GM12878 (cell line): Measurements from ENCODE around the gene CD248. TPM values are rescaled to one million over a fixed set of nuclear protein-coding genes. Genes with fewer than 3 reads are reported as not detected.

Experiments used
- CEBPB ChIP-seq, 2 experiments: fragments of 150-350 bp in 1 of 2; IDR thresholded peaks; 2 replicates each; pipeline ENCODE4 v1.6.1; 2012 to 2014; ENCODE audit warnings: low read depth in 2 of 2, low read length in 2 of 2, borderline replicate concordance in 1 of 2, inconsistent platforms in 1 of 2
- CREB1 ChIP-seq: IDR thresholded peaks from 2 replicates; pipeline ENCODE4 v1.6.1; 2012; ENCODE audit warnings: low read depth, mild to moderate bottlenecking, inconsistent platforms
- CUX1 ChIP-seq: IDR thresholded peaks from 2 replicates; pipeline ENCODE4 v1.6.1; 2012; ENCODE audit warnings: improper control_type of control experiment, low read depth, low read length; ENCODE audit not compliant: insufficient replicate concordance
- KLF5 ChIP-seq: fragments of 450-650 bp; IDR thresholded peaks from 2 replicates; pipeline ENCODE4 v1.6.1; 2014; ENCODE audit warnings: mild to moderate bottlenecking; ENCODE audit not compliant: partially characterized antibody
- NFYB ChIP-seq: IDR thresholded peaks from 2 replicates; pipeline ENCODE4 v1.6.1; 2011; ENCODE audit warnings: low read depth, mild to moderate bottlenecking, low read length, improper control_type of control experiment, moderate library complexity; ENCODE audit not compliant: insufficient read depth
- NRF1 ChIP-seq: conservative IDR thresholded peaks from 2 replicates; pipeline ENCODE4 v1.6.1; 2011; ENCODE audit warnings: mild to moderate bottlenecking, low read depth, low read length, improper control_type of control experiment
- PML ChIP-seq: IDR thresholded peaks from 2 replicates; pipeline ENCODE4 v1.6.1; 2012; ENCODE audit warnings: low read length, inconsistent platforms
- POLR2A ChIP-seq: IDR thresholded peaks from 2 replicates; pipeline ENCODE4 v1.6.1; 2011; ENCODE audit warnings: low read depth, mild to moderate bottlenecking, low read length
- RAD21 ChIP-seq: IDR thresholded peaks from 2 replicates; pipeline ENCODE4 v1.6.1; 2011; ENCODE audit warnings: mild to moderate bottlenecking, low read depth, low read length, moderate library complexity; ENCODE audit not compliant: insufficient read depth
- REST ChIP-seq: IDR thresholded peaks from 2 replicates; pipeline ENCODE4 v1.6.1; 2012; ENCODE audit warnings: mild to moderate bottlenecking, low read depth, low read length
- SREBF2 ChIP-seq: IDR thresholded peaks from 2 replicates; pipeline ENCODE4 v1.6.1; 2012; ENCODE audit warnings: mild to moderate bottlenecking, low read length
- STAT3 ChIP-seq: IDR thresholded peaks from 2 replicates; pipeline ENCODE4 v1.6.1; 2011; ENCODE audit warnings: low read depth, low read length, improper control_type of control experiment
- TARDBP ChIP-seq: IDR thresholded peaks from 2 replicates; pipeline ENCODE4 v1.6.1; 2016; ENCODE audit warnings: borderline replicate concordance
- TBL1XR1 ChIP-seq: IDR thresholded peaks from 2 replicates; pipeline ENCODE4 v1.6.1; 2012; ENCODE audit warnings: low read depth, low read length, improper control_type of control experiment
- TCF7 ChIP-seq: IDR thresholded peaks from 2 replicates; pipeline ENCODE4 v1.6.1; 2014; ENCODE audit warnings: antibody characterized with exemption, borderline replicate concordance
- ZNF207 ChIP-seq: fragments of 450-650 bp; IDR thresholded peaks from 2 replicates; pipeline ENCODE4 v1.6.1; 2014; ENCODE audit warnings: antibody characterized with exemption, mild to moderate bottlenecking, borderline replicate concordance
- ZNF217 ChIP-seq: fragments of 450-650 bp; IDR thresholded peaks from 2 replicates; pipeline ENCODE4 v1.6.1; 2017; ENCODE audit warnings: antibody characterized with exemption, mild to moderate bottlenecking
- polyA plus RNA-seq, 11 experiments: library from polyadenylated mRNA; depleted of rRNA in 4 of 11; unstranded in 6 of 11; stranded (reverse) in 5 of 11; fragments of >200 nt; fragmentation: Nextera tagmentation in 4 of 11; fragmentation: Illumina TruSeq in 1 of 11; extraction: Ambion mirVana in 4 of 11; extraction: Trizol in 1 of 11; gene quantifications; 1 replicate in 1 of 11; 2 replicates in 10 of 11; pipeline versions ENCODE4 v1.2.1 to v1.2.3, GENCODE V29; 2011 to 2016; ENCODE audit warnings: inconsistent platforms in 2 of 11, missing spikeins in 2 of 11, low read depth in 1 of 11
- total RNA-seq, 4 experiments: library from RNA; depleted of rRNA in 3 of 4; stranded (reverse); fragments of >200 nt in 3 of 4; fragmentation: Illumina TruSeq in 1 of 4; extraction: Trizol in 1 of 4; gene quantifications; 2 replicates each; pipeline versions ENCODE4 v1.2.1 to v1.2.3, GENCODE V29; 2013 to 2021
- TF ChIP-seq, protein P1 (sequence below): fragments of 450-650 bp; IDR thresholded peaks from 2 replicates; pipeline ENCODE4 v1.6.1; 2017; ENCODE audit warnings: mild to moderate bottlenecking, moderate library complexity

Gene CD248
- total and polyA plus RNA-seq, 10 of the 15 experiments (the other 5 are each of a cell fraction or from before 2014, with no cell fraction given) = 0.10 to 0.21 (median 0.20) TPM; not detected in 7

DNA sequence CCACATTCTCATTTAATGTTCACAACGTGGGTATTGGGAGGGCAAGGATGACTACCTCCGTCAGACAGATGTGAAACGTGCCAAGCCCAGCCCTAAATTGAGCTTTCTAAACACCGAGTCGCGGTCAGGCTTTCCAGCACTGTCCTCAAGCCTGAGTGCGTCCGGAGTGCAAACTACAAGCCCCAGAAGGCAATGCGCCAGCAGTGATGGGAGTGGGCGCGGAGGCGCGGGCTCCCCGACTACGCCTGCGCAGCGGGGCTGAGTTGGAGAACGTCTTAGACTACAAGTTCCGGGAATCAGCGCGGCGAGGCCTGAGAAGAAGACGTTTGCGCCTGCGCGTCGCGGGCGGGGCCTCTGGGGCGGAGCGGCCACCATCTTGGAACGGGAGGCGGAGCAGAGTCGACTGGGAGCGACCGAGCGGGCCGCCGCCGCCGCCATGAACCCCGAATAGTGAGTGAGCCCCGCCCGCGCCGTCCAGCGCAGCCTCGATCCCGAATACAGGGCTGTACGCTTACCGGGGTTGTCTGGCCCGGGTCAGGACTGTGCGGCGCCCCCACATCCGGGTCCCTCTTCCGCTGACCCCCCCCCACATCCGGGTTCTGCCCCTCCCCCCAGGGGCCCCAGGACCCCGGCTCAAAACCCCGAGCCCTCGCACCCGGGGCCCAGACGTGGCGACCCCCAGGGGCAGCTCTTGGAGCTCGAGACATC is 48.4 kb downstream of the CD248 start, which contains the start of gene RAB1B (continued):
- TF ChIP-seq CUX1 (no peak), TCF7 (no peak), CEBPB (IDR thresholded peaks at IDR 0.05; ENCODE audit: borderline replicate concordance in 1 of 2, low read depth in 2 of 2, low read length in 2 of 2) (no peak), NFYB (no peak), ZNF217 (no peak), RAD21 (no peak), TARDBP (no peak; the same call in none of the 2 replicates), KLF5 (no peak), STAT3 (no peak), ZNF207 (no peak), REST (no peak), PML (0 out of 2 replicates have a peak, but pooled peaks have one; percentile 22), TBL1XR1 (peak; percentile 64; the same call in 1 of the 2 replicates), SREBF2 (no peak), POLR2A (peak; percentile 75), NRF1 (peak; percentile 96), CREB1 (peak; percentile 76)
- TF ChIP-seq, protein P1, sequence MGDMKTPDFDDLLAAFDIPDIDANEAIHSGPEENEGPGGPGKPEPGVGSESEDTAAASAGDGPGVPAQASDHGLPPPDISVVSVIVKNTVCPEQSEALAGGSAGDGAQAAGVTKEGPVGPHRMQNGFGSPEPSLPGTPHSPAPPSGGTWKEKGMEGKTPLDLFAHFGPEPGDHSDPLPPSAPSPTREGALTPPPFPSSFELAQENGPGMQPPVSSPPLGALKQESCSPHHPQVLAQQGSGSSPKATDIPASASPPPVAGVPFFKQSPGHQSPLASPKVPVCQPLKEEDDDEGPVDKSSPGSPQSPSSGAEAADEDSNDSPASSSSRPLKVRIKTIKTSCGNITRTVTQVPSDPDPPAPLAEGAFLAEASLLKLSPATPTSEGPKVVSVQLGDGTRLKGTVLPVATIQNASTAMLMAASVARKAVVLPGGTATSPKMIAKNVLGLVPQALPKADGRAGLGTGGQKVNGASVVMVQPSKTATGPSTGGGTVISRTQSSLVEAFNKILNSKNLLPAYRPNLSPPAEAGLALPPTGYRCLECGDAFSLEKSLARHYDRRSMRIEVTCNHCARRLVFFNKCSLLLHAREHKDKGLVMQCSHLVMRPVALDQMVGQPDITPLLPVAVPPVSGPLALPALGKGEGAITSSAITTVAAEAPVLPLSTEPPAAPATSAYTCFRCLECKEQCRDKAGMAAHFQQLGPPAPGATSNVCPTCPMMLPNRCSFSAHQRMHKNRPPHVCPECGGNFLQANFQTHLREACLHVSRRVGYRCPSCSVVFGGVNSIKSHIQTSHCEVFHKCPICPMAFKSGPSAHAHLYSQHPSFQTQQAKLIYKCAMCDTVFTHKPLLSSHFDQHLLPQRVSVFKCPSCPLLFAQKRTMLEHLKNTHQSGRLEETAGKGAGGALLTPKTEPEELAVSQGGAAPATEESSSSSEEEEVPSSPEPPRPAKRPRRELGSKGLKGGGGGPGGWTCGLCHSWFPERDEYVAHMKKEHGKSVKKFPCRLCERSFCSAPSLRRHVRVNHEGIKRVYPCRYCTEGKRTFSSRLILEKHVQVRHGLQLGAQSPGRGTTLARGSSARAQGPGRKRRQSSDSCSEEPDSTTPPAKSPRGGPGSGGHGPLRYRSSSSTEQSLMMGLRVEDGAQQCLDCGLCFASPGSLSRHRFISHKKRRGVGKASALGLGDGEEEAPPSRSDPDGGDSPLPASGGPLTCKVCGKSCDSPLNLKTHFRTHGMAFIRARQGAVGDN = peak; percentile 2; the same call in 1 of the 2 replicates
